Mononuclear cell (primary cell): ENCODE results near the gene PRPS1L1. TPM values are rescaled to one million over a fixed set of nuclear protein-coding genes. Genes with fewer than 3 reads are reported as not detected.

Experiments used
- H3K27me3 ChIP-seq: 2 replicates; pipeline ENCODE4 v1.6.0; 2011; ENCODE audit warnings: low read length, control low read depth; ENCODE audit not compliant: insufficient read depth
- H3K4me1 ChIP-seq: 2 replicates; pipeline ENCODE4 v1.5.1; 2011; ENCODE audit warnings: mild to moderate bottlenecking, low read length, control low read depth; ENCODE audit not compliant: insufficient read depth
- H3K4me3 ChIP-seq: 2 replicates; pipeline ENCODE4 v1.5.1; 2011; ENCODE audit warnings: mild to moderate bottlenecking, low read length, moderate library complexity
- H3K9me3 ChIP-seq: 2 replicates; pipeline ENCODE4 v1.5.1; 2011; ENCODE audit warnings: low read depth, mild to moderate bottlenecking, control low read depth, low read length
- total RNA-seq: library from RNA; depleted of rRNA; stranded (reverse); fragments of >200 nt; gene quantifications from one replicate; pipeline ENCODE4 v1.2.3, GENCODE V29; 2012

The PRPS1L1 gene
- total RNA-seq, 1 donor: 0.31 TPM

- Histone ChIP-seq H3K4me1 (no peaks in the 10 kb centered on the region), H3K27me3 (no peaks in the 10 kb centered on the region), H3K4me3 (no peak overlapping the region), H3K9me3 (no peaks in the 10 kb centered on the region)
Observed at GRCh38 chr7:17991866-17992648, 35.6 kb downstream of the PRPS1L1 start.

- Histone ChIP-seq H3K9me3 (no peaks in the 10 kb centered on the region), H3K27me3 (no peaks in the 10 kb centered on the region), H3K4me1 (no peaks in the 10 kb centered on the region), H3K4me3 (no peak overlapping the region)
Observed at GRCh38 chr7:17990761-17991160, 36.9 kb downstream of the PRPS1L1 start.

GRCh38 chr7:17989546-17989945 lies 38.1 kb downstream of the PRPS1L1 start:
- Histone ChIP-seq H3K4me1 (no peaks in the 10 kb centered on the region), H3K9me3 (no peaks in the 10 kb centered on the region), H3K4me3 (no peak overlapping the region), H3K27me3 (no peaks in the 10 kb centered on the region)

GRCh38 chr7:17988858-17989257 lies 38.8 kb downstream of the PRPS1L1 start:
- Histone ChIP-seq H3K27me3 (no peaks in the 10 kb centered on the region), H3K4me1 (peaks cover 2% of the 10 kb centered on the region), H3K4me3 (no peak overlapping the region), H3K9me3 (no peaks in the 10 kb centered on the region)

GRCh38 chr7:17988141-17988540 lies 39.5 kb downstream of the PRPS1L1 start:
- Histone ChIP-seq H3K4me1 (peaks cover 8% of the 10 kb centered on the region), H3K9me3 (no peaks in the 10 kb centered on the region), H3K4me3 (no peak overlapping the region), H3K27me3 (no peaks in the 10 kb centered on the region)

- H3K27me3 ChIP-seq: no peaks in the 10 kb centered on the region
Observed at GRCh38 chr7:17986851-17987250, 40.8 kb downstream of the PRPS1L1 start.

GRCh38 chr7:17985473-17986239 lies 42.0 kb downstream of the PRPS1L1 start:
- Histone ChIP-seq H3K9me3 (no peaks in the 10 kb centered on the region), H3K4me3 (no peak overlapping the region), H3K4me1 (peaks cover 8% of the 10 kb centered on the region), H3K27me3 (no peaks in the 10 kb centered on the region)

More at GRCh38 chr7:17986851-17987250, 40.8 kb downstream of the PRPS1L1 start:
- Histone ChIP-seq H3K9me3 (no peaks in the 10 kb centered on the region), H3K4me1 (peaks cover 8% of the 10 kb centered on the region), H3K4me3 (no peak overlapping the region)

GRCh38 chr7:17984288-17984687 lies 43.4 kb downstream of the PRPS1L1 start:
- peaks cover 8% of the 10 kb centered on the region for H3K4me1 ChIP-seq
- no peaks in the 10 kb centered on the region for H3K27me3 ChIP-seq
- H3K4me3 ChIP-seq: no peak overlapping the region
- no peaks in the 10 kb centered on the region for H3K9me3 ChIP-seq

GRCh38 chr7:17983221-17984062 lies 44.2 kb downstream of the PRPS1L1 start:
- no peaks in the 10 kb centered on the region for H3K9me3 ChIP-seq
- no peaks in the 10 kb centered on the region for H3K27me3 ChIP-seq
- peaks cover 8% of the 10 kb centered on the region for H3K4me1 ChIP-seq
- H3K4me3 ChIP-seq: no peak overlapping the region

GRCh38 chr7:17976952-17977351 lies 50.7 kb downstream of the PRPS1L1 start:
- H3K9me3 ChIP-seq: no peaks in the 10 kb centered on the region
- no peaks in the 10 kb centered on the region for H3K4me1 ChIP-seq
- no peaks in the 10 kb centered on the region for H3K27me3 ChIP-seq
- H3K4me3 ChIP-seq: no peak overlapping the region

Other genes with a start within 250 kb of the PRPS1L1 start
- gene SNX13, start 87.4 kb downstream of the PRPS1L1 start, total RNA-seq: 57.2 TPM